GM12865 (cell line): ENCODE data around the gene ZNF135.

Experiments used
- DNase-seq: peaks from one replicate; pipeline ENCODE4 v3.0.0; 2010; ENCODE audit warnings: low read depth
- H3K4me3 ChIP-seq: 2 replicates; pipeline ENCODE4 v1.5.1; 2011; ENCODE audit warnings: mild to moderate bottlenecking, low read depth, low read length, control low read depth
- TF ChIP-seq, protein P1 (sequence below): IDR thresholded peaks from 2 replicates; pipeline ENCODE4 v1.5.1; 2011; ENCODE audit warnings: low read length, control low read depth, low read depth, inconsistent platforms; ENCODE audit not compliant: insufficient read depth; ENCODE audit errors: missing control alignments

The ZNF135 gene

GRCh38 chr19:58056261-58056660 is 2.8 kb upstream of the ZNF135 start:
- DNase-seq = no peak
- H3K4me3 ChIP-seq = no peak overlapping the region
- TF ChIP-seq, protein P1, sequence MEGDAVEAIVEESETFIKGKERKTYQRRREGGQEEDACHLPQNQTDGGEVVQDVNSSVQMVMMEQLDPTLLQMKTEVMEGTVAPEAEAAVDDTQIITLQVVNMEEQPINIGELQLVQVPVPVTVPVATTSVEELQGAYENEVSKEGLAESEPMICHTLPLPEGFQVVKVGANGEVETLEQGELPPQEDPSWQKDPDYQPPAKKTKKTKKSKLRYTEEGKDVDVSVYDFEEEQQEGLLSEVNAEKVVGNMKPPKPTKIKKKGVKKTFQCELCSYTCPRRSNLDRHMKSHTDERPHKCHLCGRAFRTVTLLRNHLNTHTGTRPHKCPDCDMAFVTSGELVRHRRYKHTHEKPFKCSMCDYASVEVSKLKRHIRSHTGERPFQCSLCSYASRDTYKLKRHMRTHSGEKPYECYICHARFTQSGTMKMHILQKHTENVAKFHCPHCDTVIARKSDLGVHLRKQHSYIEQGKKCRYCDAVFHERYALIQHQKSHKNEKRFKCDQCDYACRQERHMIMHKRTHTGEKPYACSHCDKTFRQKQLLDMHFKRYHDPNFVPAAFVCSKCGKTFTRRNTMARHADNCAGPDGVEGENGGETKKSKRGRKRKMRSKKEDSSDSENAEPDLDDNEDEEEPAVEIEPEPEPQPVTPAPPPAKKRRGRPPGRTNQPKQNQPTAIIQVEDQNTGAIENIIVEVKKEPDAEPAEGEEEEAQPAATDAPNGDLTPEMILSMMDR = no peak

DNA sequence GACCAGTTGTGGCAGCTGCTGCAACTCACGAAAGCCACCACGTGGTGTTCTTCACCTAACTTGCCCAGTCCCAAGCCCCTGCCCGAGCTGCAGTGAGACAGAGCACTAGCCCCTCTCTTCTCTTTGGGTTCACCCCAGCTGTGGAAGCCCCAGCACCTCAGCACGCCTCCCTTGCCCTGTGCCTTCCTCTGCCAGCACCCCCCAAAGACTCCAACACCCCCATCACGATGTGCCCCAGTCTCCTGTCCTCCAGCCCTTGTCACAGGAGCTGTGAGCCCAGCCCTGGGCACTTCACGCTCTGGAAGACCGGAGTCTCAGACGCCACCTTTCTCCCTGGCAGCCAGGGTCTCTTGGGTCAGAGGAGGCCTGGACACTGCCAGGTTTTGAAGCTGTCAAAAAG is 2.2 kb upstream of the ZNF135 start:
- TF ChIP-seq, protein P1 = no peak
- DNase-seq = no peak
- no peak overlapping the region for H3K4me3 ChIP-seq

DNA sequence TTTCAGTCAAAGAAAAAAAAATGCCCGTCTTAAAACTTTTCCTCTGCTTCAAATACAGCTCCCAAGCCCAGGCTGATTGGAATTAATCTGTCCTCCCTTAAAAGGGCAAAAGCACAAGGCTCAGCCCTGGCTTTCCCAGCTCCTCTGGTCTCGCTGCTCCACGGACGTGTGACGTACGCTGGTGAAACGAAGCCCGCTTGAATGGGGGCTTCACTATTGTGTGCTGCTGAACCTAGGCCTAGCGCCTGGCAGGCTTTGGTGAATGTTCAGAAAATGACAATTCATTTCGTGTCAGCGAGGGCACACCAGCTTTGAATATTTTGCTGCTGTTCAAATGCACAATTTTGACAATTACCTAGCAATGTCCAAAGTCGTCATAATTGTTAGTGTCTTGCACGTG is 615 bp upstream of the ZNF135 start:
- TF ChIP-seq, protein P1 = no peak
- no peak for DNase-seq
- no peak overlapping the region for H3K4me3 ChIP-seq

GRCh38 chr19:58059671-58060078 is 593 bp downstream of the ZNF135 start:
- no peak for DNase-seq
- no peak overlapping the region for H3K4me3 ChIP-seq
- TF ChIP-seq, protein P1 = no peak

- TF ChIP-seq, protein P1 = no peak
- H3K4me3 ChIP-seq = no peak overlapping the region
- no peak for DNase-seq
Measured at GRCh38 chr19:58060231-58060630, 1.1 kb downstream of the ZNF135 start.

DNA sequence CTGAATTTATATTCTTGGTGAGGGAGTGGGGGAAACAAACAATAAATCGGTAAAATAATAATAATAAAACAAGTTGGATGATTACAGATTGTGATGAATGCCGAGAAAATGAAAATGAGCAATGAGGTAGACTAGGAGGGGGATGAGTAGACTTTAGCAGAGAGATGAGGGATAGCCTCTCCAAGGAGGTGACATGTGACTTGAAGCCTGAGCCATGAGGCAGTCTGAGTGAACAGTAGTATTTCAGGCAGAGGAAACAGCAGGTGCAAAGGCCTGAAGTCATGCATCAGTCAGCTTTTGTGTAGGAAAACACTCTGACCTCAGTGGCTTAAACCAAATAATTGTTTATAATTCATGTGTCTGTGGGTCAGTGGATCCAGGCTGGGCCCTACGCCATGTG is 4.6 kb downstream of the ZNF135 start:
- DNase-seq = no peak
- H3K4me3 ChIP-seq = no peak overlapping the region
- TF ChIP-seq, protein P1 = no peak

GRCh38 chr19:58067240-58067912 is 8.3 kb downstream of the ZNF135 start:
- TF ChIP-seq, protein P1 = no peak
- H3K4me3 ChIP-seq = no peak overlapping the region
- no peak for DNase-seq
